ENCODE results near the gene CCDC183.

GRCh38 chr9:136857166-136857565 lies 61.0 kb downstream of the CCDC183 start:
- TF ChIP-seq CTCF (conservative IDR thresholded peaks at IDR 0.05; ENCODE audit: low read depth, low read length) (no peak), NFE2L2 (IDR thresholded peaks at IDR 0.05; ENCODE audit: low read depth, low read length) (no peak), MXI1 (IDR thresholded peaks at IDR 0.05; ENCODE audit: borderline replicate concordance, low read depth, low read length) (no peak), POLR2A (IDR thresholded peaks at IDR 0.05; ENCODE audit: low read depth, low read length) (no peak), FOS (IDR thresholded peaks at IDR 0.05; ENCODE audit: low read depth, low read length) (no peak), SMC3 (IDR thresholded peaks at IDR 0.05; ENCODE audit: low read depth, low read length) (no peak)
